Naive B cell (primary cell): ENCODE data around the gene ABTB2. TPM values are rescaled to one million over a fixed set of nuclear protein-coding genes. Genes with fewer than 3 reads are reported as not detected.
"Not testable (repeated sequence)": the region's sequence is repeated elsewhere in the genome, so short reads cannot be mapped to it uniquely, and the experiment has no call there.

Experiments used
- ATAC-seq, 2 donors: fragments of 150-1000 bp; cut with Tn5 transposase; 2 replicates each; pipeline ENCODE4 v1.10.0; 2021; ENCODE audit warnings: low read depth in 2 of 2, mild to moderate bottlenecking in 2 of 2, moderate library complexity in 2 of 2
- DNase-seq: peaks from one replicate; pipeline ENCODE4 v3.0.0; 2022
- H3K27ac Mint-ChIP-seq, 6 donors: one replicate each; pipeline ENCODE4 v1.8.0; 2020 to 2022; ENCODE audit warnings: mild to moderate bottlenecking in 6 of 6, mixed read lengths in 6 of 6, moderate library complexity in 5 of 6, inconsistent platforms in 2 of 6
- H3K27me3 Mint-ChIP-seq, 3 donors: one replicate each; pipeline ENCODE4 v1.8.0; 2021 to 2022; ENCODE audit warnings: mixed read lengths in 3 of 3, mild to moderate bottlenecking in 1 of 3
- H3K36me3 Mint-ChIP-seq, 2 donors: one replicate each; pipeline ENCODE4 v1.8.0; 2020 to 2022; ENCODE audit warnings: mixed read lengths in 2 of 2, inconsistent platforms in 1 of 2, mild to moderate bottlenecking in 1 of 2
- H3K4me1 Mint-ChIP-seq, 3 donors: one replicate each; pipeline ENCODE4 v1.8.0; 2020 to 2022; ENCODE audit warnings: mixed read lengths in 3 of 3, inconsistent platforms in 1 of 3, mild to moderate bottlenecking in 1 of 3, moderate library complexity in 1 of 3
- H3K4me3 Mint-ChIP-seq, 8 donors: one replicate each; pipeline ENCODE4 v1.8.0; 2020 to 2022; ENCODE audit warnings: mild to moderate bottlenecking in 8 of 8, mixed read lengths in 8 of 8, moderate library complexity in 8 of 8, inconsistent platforms in 2 of 8
- H3K9me3 Mint-ChIP-seq, 7 donors: one replicate each; pipeline ENCODE4 v1.8.0; 2020 to 2022; ENCODE audit warnings: mixed read lengths in 7 of 7, mild to moderate bottlenecking in 5 of 7, inconsistent platforms in 2 of 7, moderate library complexity in 1 of 7
- polyA plus RNA-seq, 6 donors: library from polyadenylated mRNA; unstranded; fragments of 300-500 nt; fragmentation: Illumina TruSeq; gene quantifications; one replicate each; pipeline ENCODE4 v1.2.3, GENCODE V29; 2021; ENCODE audit warnings: low read depth in 6 of 6

ABTB2 gene
- polyA plus RNA-seq, 6 donors from 2014 or later = 0.05 to 0.34 (median 0.27) TPM; not detected in 3

- peaks cover 0 to 11% (median 4%) of the 10 kb centered on the region in 3 donors for H3K27me3 Mint-ChIP-seq
Measured at GRCh38 chr11:34254011-34254410, 103.8 kb downstream of the ABTB2 start.

GRCh38 chr11:34252651-34253050 lies 105.2 kb downstream of the ABTB2 start:
- Mint-ChIP-seq H3K36me3 (no peaks in the 10 kb centered on the region), H3K27me3 (peaks cover 0 to 1% (median 0%) of the 10 kb centered on the region in 3 donors), H3K4me3 (peak overlapping the region in 4 of 8 donors; percentile 2 to 47 (median 30)), H3K9me3 (no peaks in the 10 kb centered on the region), H3K27ac (peak overlapping the region in 4 of 6 donors; percentile 61 to 89 (median 84)), H3K4me1 (peaks cover 31 to 40% (median 35%) of the 10 kb centered on the region in 3 donors)
- no peak for DNase-seq
- no peak for ATAC-seq

More at GRCh38 chr11:34254011-34254410, 103.8 kb downstream of the ABTB2 start:
- DNase-seq (no peak), ATAC-seq (no peak)
- no peak overlapping the region for H3K4me3 Mint-ChIP-seq
- H3K9me3 Mint-ChIP-seq = no peaks in the 10 kb centered on the region
- H3K4me1 Mint-ChIP-seq = peaks cover 31 to 40% (median 35%) of the 10 kb centered on the region in 3 donors
- H3K36me3 Mint-ChIP-seq = no peaks in the 10 kb centered on the region
- H3K27ac Mint-ChIP-seq = peak overlapping the region in 3 of 6 donors; percentile 12 to 76 (median 61)

GRCh38 chr11:34252015-34252414 lies 105.8 kb downstream of the ABTB2 start:
- Mint-ChIP-seq H3K27ac (peak overlapping the region in 5 of 6 donors; percentile 47 to 93 (median 89)), H3K4me3 (peak overlapping the region in 4 of 8 donors; percentile 23 to 91 (median 65)), H3K27me3 (no peaks in the 10 kb centered on the region), H3K36me3 (no peaks in the 10 kb centered on the region), H3K9me3 (no peaks in the 10 kb centered on the region), H3K4me1 (peaks cover 31 to 40% (median 35%) of the 10 kb centered on the region in 3 donors)
- DNase-seq (no peak), ATAC-seq (no peak)

- DNase-seq (no peak), ATAC-seq (no peak)
- peaks cover 31 to 40% (median 35%) of the 10 kb centered on the region in 3 donors for H3K4me1 Mint-ChIP-seq
- H3K4me3 Mint-ChIP-seq = peak overlapping the region; percentile 44 to 91 (median 80)
- H3K9me3 Mint-ChIP-seq = no peaks in the 10 kb centered on the region
- H3K27me3 Mint-ChIP-seq = no peaks in the 10 kb centered on the region
- H3K36me3 Mint-ChIP-seq = no peaks in the 10 kb centered on the region
- H3K27ac Mint-ChIP-seq = peak overlapping the region; percentile 84 to 93 (median 89)
Measured at GRCh38 chr11:34251589-34251980, 106.2 kb downstream of the ABTB2 start.

- no peaks in the 10 kb centered on the region for H3K27me3 Mint-ChIP-seq
- peak overlapping the region; percentile 44 to 91 (median 80) for H3K4me3 Mint-ChIP-seq
- peak; percentile 97 to 99 for ATAC-seq
- peaks cover 31 to 40% (median 35%) of the 10 kb centered on the region in 3 donors for H3K4me1 Mint-ChIP-seq
- no peaks in the 10 kb centered on the region for H3K36me3 Mint-ChIP-seq
- H3K27ac Mint-ChIP-seq = peak overlapping the region; percentile 84 to 93 (median 89)
- no peaks in the 10 kb centered on the region for H3K9me3 Mint-ChIP-seq
- DNase-seq = peak; percentile 74
Measured at GRCh38 chr11:34250732-34251588, 106.8 kb downstream of the ABTB2 start.

GRCh38 chr11:34250211-34250610 lies 107.6 kb downstream of the ABTB2 start:
- H3K4me3 Mint-ChIP-seq = peak overlapping the region in 1 of 8 donors; percentile 17
- H3K36me3 Mint-ChIP-seq = no peaks in the 10 kb centered on the region
- no peak for ATAC-seq

GRCh38 chr11:34249439-34249838 lies 108.4 kb downstream of the ABTB2 start:
- Mint-ChIP-seq H3K27ac (peak overlapping the region in 3 of 6 donors; percentile 12 to 66 (median 17)), H3K27me3 (no peaks in the 10 kb centered on the region), H3K4me1 (peaks cover 31 to 40% (median 35%) of the 10 kb centered on the region in 3 donors), H3K36me3 (no peaks in the 10 kb centered on the region), H3K4me3 (no peak overlapping the region), H3K9me3 (no peaks in the 10 kb centered on the region)
- DNase-seq = no peak
- no peak for ATAC-seq

More at GRCh38 chr11:34250211-34250610, 107.6 kb downstream of the ABTB2 start:
- Mint-ChIP-seq H3K9me3 (no peaks in the 10 kb centered on the region), H3K27me3 (no peaks in the 10 kb centered on the region), H3K4me1 (peaks cover 31 to 40% (median 35%) of the 10 kb centered on the region in 3 donors), H3K27ac (peak overlapping the region in 4 of 6 donors; percentile 17 to 89 (median 53))
- DNase-seq = no peak

DNA sequence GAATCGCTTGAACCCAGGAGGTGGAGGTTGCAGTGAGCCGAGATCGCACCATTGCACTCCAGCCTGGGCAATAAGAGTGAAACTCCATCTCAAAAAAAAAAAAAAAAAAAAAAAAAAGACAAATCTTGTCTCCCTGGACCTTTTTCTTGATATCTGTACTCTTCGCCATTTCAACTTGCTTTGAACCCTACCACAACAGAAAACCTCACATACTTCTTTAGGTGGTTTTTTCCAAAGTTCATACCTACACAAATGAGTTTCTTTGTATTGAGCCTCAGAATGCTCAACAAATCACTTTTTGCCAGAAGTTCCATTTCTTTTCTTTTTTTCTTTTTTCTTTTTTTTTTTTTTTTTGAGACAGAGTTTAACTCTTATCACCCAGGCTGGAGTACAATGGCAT lies 111.3 kb downstream of the ABTB2 start:
- not testable (repeated sequence) for H3K27ac Mint-ChIP-seq, H3K9me3 Mint-ChIP-seq, H3K27me3 Mint-ChIP-seq, DNase-seq, H3K4me3 Mint-ChIP-seq, H3K36me3 Mint-ChIP-seq, ATAC-seq
- peaks cover 20 to 31% (median 22%) of the 10 kb centered on the region in 3 donors for H3K4me1 Mint-ChIP-seq

DNA sequence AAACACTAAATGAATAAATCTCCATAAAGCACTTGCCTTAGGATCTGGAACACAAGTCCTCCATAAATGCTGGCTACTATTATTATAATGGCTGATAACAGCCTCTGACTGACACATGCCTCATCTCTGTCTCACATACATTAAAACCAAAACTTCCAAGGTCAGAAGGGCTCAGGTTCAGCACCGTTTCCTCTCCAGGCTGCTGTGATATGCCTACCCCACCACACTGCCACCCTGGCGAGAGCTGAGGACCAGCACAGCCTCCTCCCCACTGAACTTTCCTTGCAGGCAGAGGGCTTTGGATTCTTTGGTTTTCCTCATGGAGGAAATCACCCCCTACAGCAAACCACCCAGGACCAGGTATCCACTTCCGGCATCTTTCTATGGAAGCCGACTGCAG lies 112.8 kb downstream of the ABTB2 start:
- H3K27me3 Mint-ChIP-seq = peaks cover 0 to 4% (median 0%) of the 10 kb centered on the region in 3 donors
- H3K4me3 Mint-ChIP-seq = no peak overlapping the region
- no peak for DNase-seq
- H3K36me3 Mint-ChIP-seq = no peaks in the 10 kb centered on the region
- H3K4me1 Mint-ChIP-seq = peaks cover 5 to 23% (median 10%) of the 10 kb centered on the region in 3 donors
- H3K27ac Mint-ChIP-seq = no peak overlapping the region
- H3K9me3 Mint-ChIP-seq = peaks cover 0 to 2% (median 0%) of the 10 kb centered on the region in 7 donors
- no peak for ATAC-seq

GRCh38 chr11:34243600-34244464 lies 114.0 kb downstream of the ABTB2 start:
- DNase-seq (no peak), ATAC-seq (no peak)
- H3K4me1 Mint-ChIP-seq = peaks cover 0 to 22% (median 6%) of the 10 kb centered on the region in 3 donors
- H3K27me3 Mint-ChIP-seq = peaks cover 0 to 4% (median 0%) of the 10 kb centered on the region in 3 donors
- no peaks in the 10 kb centered on the region for H3K36me3 Mint-ChIP-seq
- H3K9me3 Mint-ChIP-seq = peaks cover 0 to 2% (median 0%) of the 10 kb centered on the region in 7 donors
- H3K4me3 Mint-ChIP-seq = no peak overlapping the region
- no peak overlapping the region for H3K27ac Mint-ChIP-seq

DNA sequence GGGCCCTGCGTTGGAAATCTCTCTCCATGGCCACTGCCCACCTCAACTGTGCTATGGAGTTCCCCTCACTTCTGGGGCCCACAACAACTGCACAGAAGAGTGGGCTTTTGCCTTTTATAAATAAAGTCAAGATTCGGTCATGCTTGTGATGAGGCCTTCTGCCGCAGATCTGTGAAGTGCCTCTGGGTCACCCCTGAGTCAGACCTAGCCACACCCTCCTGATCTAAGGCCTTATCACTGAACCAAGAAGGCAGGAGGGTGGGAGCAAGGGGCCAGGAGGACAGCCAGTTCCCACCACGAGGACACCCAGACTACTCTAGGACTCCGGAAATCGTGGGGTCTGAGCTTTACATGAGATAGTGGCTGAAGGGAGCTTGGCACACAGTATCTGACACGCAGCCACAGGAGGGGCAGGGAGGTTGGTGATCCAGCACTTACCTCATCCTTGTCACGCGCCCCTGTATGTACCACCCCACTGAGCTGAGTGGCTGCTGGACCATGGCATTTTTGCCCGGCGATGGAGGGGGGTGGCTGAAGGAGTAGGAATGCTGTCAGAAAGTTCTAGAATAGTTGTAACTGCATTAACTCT lies 115.7 kb downstream of the ABTB2 start:
- peak overlapping the region in 3 of 6 donors; percentile 52 to 73 (median 70) for H3K27ac Mint-ChIP-seq
- H3K36me3 Mint-ChIP-seq = no peaks in the 10 kb centered on the region
- H3K4me1 Mint-ChIP-seq = peaks cover 0 to 22% (median 6%) of the 10 kb centered on the region in 3 donors
- peak overlapping the region in 1 of 8 donors; percentile 47 for H3K4me3 Mint-ChIP-seq
- peaks cover 0 to 2% (median 0%) of the 10 kb centered on the region in 7 donors for H3K9me3 Mint-ChIP-seq
- H3K27me3 Mint-ChIP-seq = peaks cover 0 to 4% (median 0%) of the 10 kb centered on the region in 3 donors
- DNase-seq (no peak), ATAC-seq (peak; percentile 51 to 67)

- ATAC-seq (no peak), DNase-seq (no peak)
- peaks cover 0 to 4% (median 0%) of the 10 kb centered on the region in 3 donors for H3K27me3 Mint-ChIP-seq
- no peaks in the 10 kb centered on the region for H3K36me3 Mint-ChIP-seq
- H3K4me3 Mint-ChIP-seq = no peak overlapping the region
- H3K27ac Mint-ChIP-seq = no peak overlapping the region
- peaks cover 0 to 22% (median 6%) of the 10 kb centered on the region in 3 donors for H3K4me1 Mint-ChIP-seq
- peaks cover 0 to 2% (median 0%) of the 10 kb centered on the region in 7 donors for H3K9me3 Mint-ChIP-seq
Measured at GRCh38 chr11:34240150-34240494, 117.7 kb downstream of the ABTB2 start.
